Measurements from ENCODE around the gene GRM8. TPM values are rescaled to one million over a fixed set of nuclear protein-coding genes. Genes with fewer than 3 reads are reported as not detected.

GRM8 gene
- total and polyA plus RNA-seq, 10 of the 15 experiments (the other 5 are each of a cell fraction or from before 2014, with no cell fraction given), result 0.33 to 7.1 (median 0.45) TPM; not detected in 2

DNA sequence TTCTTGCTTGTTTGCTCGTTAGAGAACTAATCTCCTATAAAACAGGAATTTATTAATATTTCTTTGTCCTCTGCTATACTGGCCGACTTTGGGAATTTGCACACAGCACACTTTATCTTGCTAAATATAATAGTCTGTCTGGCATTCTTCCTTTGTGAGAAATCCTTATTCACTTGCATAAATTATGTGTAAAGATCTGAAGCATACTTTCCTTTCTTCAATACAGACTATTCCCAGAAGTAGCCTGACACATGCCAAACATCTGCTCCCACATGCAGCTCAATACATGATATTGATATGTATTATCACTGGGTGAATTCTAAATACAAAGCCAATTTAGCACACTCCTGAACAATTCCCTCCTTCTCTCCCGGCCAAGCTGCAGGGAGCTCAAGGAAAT is 273.9 kb downstream of the GRM8 start:
- no peaks in the 10 kb centered on the region for H3K36me3 ChIP-seq (ENCODE audit: control insufficient read depth in 2 of 2, insufficient read depth in 2 of 2, low read length in 1 of 2)
- no TSS peak for BruUV-seq (replicated peaks)
- ChIA-PET CTCF (no interaction called here), RAD21 (ENCODE audit: unreplicated experiment) (no interaction called here), POLR2A (no interaction called here), SMC1A (ENCODE audit: uncharacterized antibody, unreplicated experiment) (interaction anchor here (1.1 kb wide), 1 partner anchor 10 kb away, joined by 3 read pairs; no protein-coding TSS in a partner anchor)
- DNase-seq (ENCODE audit: low read depth, low spot score), result no peak
- no peaks in the 10 kb centered on the region for H4K20me1 ChIP-seq (ENCODE audit: control insufficient read depth, insufficient read depth)
- H3K4me3 ChIP-seq, result no peak overlapping the region
- no peak overlapping the region for H3K4me2 ChIP-seq (ENCODE audit: control insufficient read depth, insufficient read depth)
- intact Hi-C loops (cut with micrococcal nuclease; ENCODE audit: unreplicated experiment) (no loop called here), in situ Hi-C loops (cut with MboI) (no loop called here)
- no peaks in the 10 kb centered on the region for H3K79me2 ChIP-seq (ENCODE audit: control insufficient read depth, insufficient read depth, low read length)
- ATAC-seq, result no peak
- H3K27ac ChIP-seq (ENCODE audit: control insufficient read depth, insufficient read depth), result no peak overlapping the region
- no peak for TF ChIP-seq PML (IDR thresholded peaks at IDR 0.05; ENCODE audit: low read length)
- no peak for TF ChIP-seq RUNX3 (IDR thresholded peaks at IDR 0.05; ENCODE audit: low read length)
- TF ChIP-seq, protein P1, sequence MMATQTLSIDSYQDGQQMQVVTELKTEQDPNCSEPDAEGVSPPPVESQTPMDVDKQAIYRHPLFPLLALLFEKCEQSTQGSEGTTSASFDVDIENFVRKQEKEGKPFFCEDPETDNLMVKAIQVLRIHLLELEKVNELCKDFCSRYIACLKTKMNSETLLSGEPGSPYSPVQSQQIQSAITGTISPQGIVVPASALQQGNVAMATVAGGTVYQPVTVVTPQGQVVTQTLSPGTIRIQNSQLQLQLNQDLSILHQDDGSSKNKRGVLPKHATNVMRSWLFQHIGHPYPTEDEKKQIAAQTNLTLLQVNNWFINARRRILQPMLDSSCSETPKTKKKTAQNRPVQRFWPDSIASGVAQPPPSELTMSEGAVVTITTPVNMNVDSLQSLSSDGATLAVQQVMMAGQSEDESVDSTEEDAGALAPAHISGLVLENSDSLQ (IDR thresholded peaks at IDR 0.05), result no peak
- TF ChIP-seq, protein P2, sequence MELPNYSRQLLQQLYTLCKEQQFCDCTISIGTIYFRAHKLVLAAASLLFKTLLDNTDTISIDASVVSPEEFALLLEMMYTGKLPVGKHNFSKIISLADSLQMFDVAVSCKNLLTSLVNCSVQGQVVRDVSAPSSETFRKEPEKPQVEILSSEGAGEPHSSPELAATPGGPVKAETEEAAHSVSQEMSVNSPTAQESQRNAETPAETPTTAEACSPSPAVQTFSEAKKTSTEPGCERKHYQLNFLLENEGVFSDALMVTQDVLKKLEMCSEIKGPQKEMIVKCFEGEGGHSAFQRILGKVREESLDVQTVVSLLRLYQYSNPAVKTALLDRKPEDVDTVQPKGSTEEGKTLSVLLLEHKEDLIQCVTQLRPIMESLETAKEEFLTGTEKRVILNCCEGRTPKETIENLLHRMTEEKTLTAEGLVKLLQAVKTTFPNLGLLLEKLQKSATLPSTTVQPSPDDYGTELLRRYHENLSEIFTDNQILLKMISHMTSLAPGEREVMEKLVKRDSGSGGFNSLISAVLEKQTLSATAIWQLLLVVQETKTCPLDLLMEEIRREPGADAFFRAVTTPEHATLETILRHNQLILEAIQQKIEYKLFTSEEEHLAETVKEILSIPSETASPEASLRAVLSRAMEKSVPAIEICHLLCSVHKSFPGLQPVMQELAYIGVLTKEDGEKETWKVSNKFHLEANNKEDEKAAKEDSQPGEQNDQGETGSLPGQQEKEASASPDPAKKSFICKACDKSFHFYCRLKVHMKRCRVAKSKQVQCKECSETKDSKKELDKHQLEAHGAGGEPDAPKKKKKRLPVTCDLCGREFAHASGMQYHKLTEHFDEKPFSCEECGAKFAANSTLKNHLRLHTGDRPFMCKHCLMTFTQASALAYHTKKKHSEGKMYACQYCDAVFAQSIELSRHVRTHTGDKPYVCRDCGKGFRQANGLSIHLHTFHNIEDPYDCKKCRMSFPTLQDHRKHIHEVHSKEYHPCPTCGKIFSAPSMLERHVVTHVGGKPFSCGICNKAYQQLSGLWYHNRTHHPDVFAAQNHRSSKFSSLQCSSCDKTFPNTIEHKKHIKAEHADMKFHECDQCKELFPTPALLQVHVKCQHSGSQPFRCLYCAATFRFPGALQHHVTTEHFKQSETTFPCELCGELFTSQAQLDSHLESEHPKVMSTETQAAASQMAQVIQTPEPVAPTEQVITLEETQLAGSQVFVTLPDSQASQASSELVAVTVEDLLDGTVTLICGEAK (IDR thresholded peaks at IDR 0.05; ENCODE audit: borderline replicate concordance), result no peak
- no peak for TF ChIP-seq NFXL1 (IDR thresholded peaks at IDR 0.05; ENCODE audit: borderline replicate concordance)
- no peak for TF ChIP-seq NR2C1 (IDR thresholded peaks at IDR 0.05)
- no peak for TF ChIP-seq FOXM1 (IDR thresholded peaks at IDR 0.05; ENCODE audit: low read depth, low read length)
- TF ChIP-seq, protein P3, sequence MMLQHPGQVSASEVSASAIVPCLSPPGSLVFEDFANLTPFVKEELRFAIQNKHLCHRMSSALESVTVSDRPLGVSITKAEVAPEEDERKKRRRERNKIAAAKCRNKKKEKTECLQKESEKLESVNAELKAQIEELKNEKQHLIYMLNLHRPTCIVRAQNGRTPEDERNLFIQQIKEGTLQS (IDR thresholded peaks at IDR 0.05; ENCODE audit: borderline replicate concordance, extremely low read depth, low read depth, low read length), result no peak
- no peak for TF ChIP-seq NRF1 (conservative IDR thresholded peaks at IDR 0.05; ENCODE audit: low read depth, low read length)
- no peak for TF ChIP-seq ZNF207 (IDR thresholded peaks at IDR 0.05; ENCODE audit: borderline replicate concordance)
- no peak for TF ChIP-seq HDGF (IDR thresholded peaks at IDR 0.05)
- TF ChIP-seq HDAC2 (IDR thresholded peaks at IDR 0.05), result no peak
- TF ChIP-seq KAT2A (conservative IDR thresholded peaks at IDR 0.05; ENCODE audit: control insufficient read depth, low read depth, low read length), result no peak
- no peak for TF ChIP-seq SMC3 (IDR thresholded peaks at IDR 0.05; ENCODE audit: borderline replicate concordance, low read length)
- no peak for TF ChIP-seq WRNIP1 (IDR thresholded peaks at IDR 0.05; ENCODE audit: borderline replicate concordance, low read depth, low read length)
- H2AFZ ChIP-seq (ENCODE audit: control insufficient read depth, low read depth, low read length), result no peak overlapping the region
- 7% methylated on average over 3 of the region's 3 CpGs for WGBS (ENCODE audit: insufficient coverage, insufficient replicate concordance, low lambda C conversion rate, missing lambda C conversion rate)
- H3K4me1 ChIP-seq (ENCODE audit: control insufficient read depth, insufficient read depth, low read length), result no peaks in the 10 kb centered on the region
- FAIRE-seq, result no peak
- no peaks in the 10 kb centered on the region for H3K9me3 ChIP-seq (replicated peaks; ENCODE audit: control insufficient read depth, insufficient read depth, low read length)
- no peak overlapping the region for H3K9ac ChIP-seq (ENCODE audit: control insufficient read depth, insufficient read depth, low read length)
- no peaks in the 10 kb centered on the region; a peak in 1 of 4 replicates for H3K27me3 ChIP-seq (replicated peaks in 1 of 2; ENCODE audit: control insufficient read depth in 2 of 2, insufficient read depth in 2 of 2, low read length in 1 of 2)

All from GM12878 (cell line).